T-cell (primary cell): ENCODE results near the gene MRPS15. TPM values are rescaled to one million over a fixed set of nuclear protein-coding genes. Genes with fewer than 3 reads are reported as not detected.
"Not testable (repeated sequence)": the region's sequence is repeated elsewhere in the genome, so short reads cannot be mapped to it uniquely, and the experiment has no call there.

ENCODE experiments used
- ATAC-seq, 4 experiments: fragments of 200-7000 bp in 3 of 4; fragments of 150-1000 bp in 1 of 4; cut with Tn5 transposase; replicated peaks in 1 of 4; 1 replicate in 3 of 4; 2 replicates in 1 of 4; pipeline ENCODE4 v1.10.0; 2021; ENCODE audit warnings: moderate library complexity in 3 of 4, mild to moderate bottlenecking in 2 of 4, moderate number of reproducible peaks in 1 of 4
- CTCF ChIA-PET, 2 donors: fragments of 300-600 bp; sonication (Branson Sonifier 250); formaldehyde crosslinking; loops; one replicate each; lab custom pipeline; 2022; ENCODE audit warnings: antibody characterized with exemption in 2 of 2; lab: Charles Lee
- POLR2A ChIA-PET, 2 donors: fragments of 300-600 bp; sonication (Branson Sonifier 250); formaldehyde crosslinking; loops; one replicate each; lab custom pipeline; 2022; ENCODE audit warnings: antibody characterized with exemption in 2 of 2; lab: Charles Lee
- DNase-seq, 35 experiments: peaks; one replicate each; pipeline versions ENCODE4 v3.0.0 to v3.0.0-alpha.2; 2013 to 2023
- H3K27ac ChIP-seq: one replicate; pipeline ENCODE4 v1.5.1; 2013; ENCODE audit warnings: low read length
- H3K27me3 ChIP-seq, 2 experiments: replicated peaks in 1 of 2; 1 replicate in 1 of 2; 2 replicates in 1 of 2; pipeline versions ENCODE4 v1.6.1 to v1.7.0; 2013; ENCODE audit warnings: low read length in 1 of 2, mixed read lengths in 1 of 2; ENCODE audit not compliant: control insufficient read depth in 2 of 2, insufficient read depth in 2 of 2; ENCODE audit errors: extremely low read depth in 1 of 2
- H3K36me3 ChIP-seq, 2 donors: 1 replicate in 1 of 2; 2 replicates in 1 of 2; pipeline versions ENCODE4 v1.6.1 to v1.7.0; 2013; ENCODE audit warnings: low read length in 1 of 2; ENCODE audit not compliant: control insufficient read depth in 2 of 2, insufficient read depth in 1 of 2; ENCODE audit errors: extremely low read depth in 1 of 2
- H3K4me1 ChIP-seq, 2 experiments: 1 replicate in 1 of 2; 2 replicates in 1 of 2; pipeline versions ENCODE4 v1.6.1 to v1.7.0; 2013; ENCODE audit warnings: low read length in 2 of 2, mixed read lengths in 1 of 2; ENCODE audit not compliant: insufficient read depth in 2 of 2, control insufficient read depth in 1 of 2; ENCODE audit errors: extremely low read depth in 1 of 2
- H3K4me3 ChIP-seq, 2 donors: 1 replicate in 1 of 2; 2 replicates in 1 of 2; pipeline versions ENCODE4 v1.5.1 to v1.7.0; 2013; ENCODE audit warnings: mild to moderate bottlenecking in 2 of 2, low read length in 1 of 2, moderate library complexity in 1 of 2; ENCODE audit not compliant: control insufficient read depth in 1 of 2; ENCODE audit errors: extremely low read depth in 1 of 2
- H3K9me3 ChIP-seq: 2 replicates; pipeline ENCODE4 v1.7.0; 2013
- H3K27ac Mint-ChIP-seq, 2 donors: one replicate each; pipeline ENCODE4 v1.8.0; 2020 to 2021; ENCODE audit warnings: mild to moderate bottlenecking in 2 of 2, mixed read lengths in 2 of 2
- H3K27me3 Mint-ChIP-seq, 2 donors: one replicate each; pipeline ENCODE4 v1.8.0; 2021 to 2022; ENCODE audit warnings: mixed read lengths in 2 of 2
- H3K36me3 Mint-ChIP-seq: one replicate; pipeline ENCODE4 v1.8.0; 2021; ENCODE audit warnings: mixed read lengths
- H3K4me1 Mint-ChIP-seq, 3 donors: one replicate each; pipeline ENCODE4 v1.8.0; 2020 to 2022; ENCODE audit warnings: mixed read lengths in 3 of 3, mild to moderate bottlenecking in 1 of 3
- H3K4me3 Mint-ChIP-seq, 3 donors: one replicate each; pipeline ENCODE4 v1.8.0; 2020 to 2022; ENCODE audit warnings: mild to moderate bottlenecking in 3 of 3, mixed read lengths in 3 of 3, moderate library complexity in 3 of 3
- H3K9me3 Mint-ChIP-seq, 3 donors: one replicate each; pipeline ENCODE4 v1.8.0; 2020 to 2022; ENCODE audit warnings: mixed read lengths in 3 of 3
- WGBS: methylation state at CpG from one replicate; pipeline ENCODE4 v1.1.5; 2013; ENCODE audit warnings: missing lambda C conversion rate; ENCODE audit not compliant: insufficient coverage; 5-methylcytosine and 5-hydroxymethylcytosine counted together
- total RNA-seq, 35 experiments: library from RNA in 6 of 35; stranded (reverse) in 6 of 35; fragments of 120-200 nt in 1 of 35; gene quantifications; one replicate each; pipeline versions ENCODE4 v1.2.1 to v1.2.4 and lab custom pipeline; 2013 to 2026

MRPS15 gene
- total RNA-seq, 5 donors from 2014 or later (not counting 1 experiment from before 2014, with no cell fraction given): 25.7 to 37.3 (median 34.9) TPM

GRCh38 chr1:36479505-36480051 is 15.4 kb upstream of the MRPS15 start:
- no peaks in the 10 kb centered on the region for H3K36me3 ChIP-seq
- POLR2A ChIA-PET: no interaction called here
- H3K36me3 Mint-ChIP-seq: no peaks in the 10 kb centered on the region

DNA sequence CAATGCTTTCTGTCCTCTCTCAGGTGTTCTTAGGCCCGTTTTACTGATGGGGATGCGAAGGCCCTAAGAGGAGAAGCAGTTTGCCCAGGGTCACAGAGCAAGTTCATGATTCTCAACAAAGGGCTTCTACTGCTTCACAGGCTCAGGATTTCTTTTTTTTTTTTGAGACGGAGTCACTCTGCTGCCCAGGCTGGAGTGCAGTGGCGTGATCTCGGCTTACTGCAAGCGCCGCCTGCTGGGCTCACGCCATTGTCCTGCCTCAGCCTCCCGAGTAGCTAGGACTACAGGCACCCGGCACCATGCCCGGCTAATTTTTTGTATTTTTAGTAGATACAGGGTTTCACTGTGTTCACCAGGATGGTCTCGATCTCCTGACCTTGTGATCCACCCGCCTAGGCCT is 13.4 kb upstream of the MRPS15 start:
- H3K4me1 ChIP-seq, DNase-seq, POLR2A ChIA-PET, H3K4me3 Mint-ChIP-seq, H3K36me3 Mint-ChIP-seq, CTCF ChIA-PET, H3K36me3 ChIP-seq, H3K9me3 Mint-ChIP-seq, H3K27ac ChIP-seq, H3K4me3 ChIP-seq, H3K9me3 ChIP-seq, ATAC-seq, H3K27me3 Mint-ChIP-seq, H3K27me3 ChIP-seq: not testable (repeated sequence)
- peaks cover 8 to 12% (median 10%) of the 10 kb centered on the region in 3 donors for H3K4me1 Mint-ChIP-seq
- WGBS: 85% methylated on average over 13 of the region's 13 CpGs
- H3K27ac Mint-ChIP-seq: peak overlapping the region in 1 of 2 donors; percentile 16

More at GRCh38 chr1:36479505-36480051, 15.4 kb upstream of the MRPS15 start:
- H3K27ac Mint-ChIP-seq: no peak overlapping the region
- Histone ChIP-seq H3K9me3 (no peaks in the 10 kb centered on the region), H3K27ac (no peak overlapping the region), H3K27me3 (peaks cover 0 to 12% of the 10 kb centered on the region in 2 experiments), H3K4me1 (peaks cover 4 to 11% of the 10 kb centered on the region in 2 experiments), H3K4me3 (no peak overlapping the region)
- no peaks in the 10 kb centered on the region for H3K9me3 Mint-ChIP-seq
- ATAC-seq (no peak), DNase-seq (no peak)
- CTCF ChIA-PET: no interaction called here
- peaks cover 0 to 3% of the 10 kb centered on the region in 2 donors for H3K27me3 Mint-ChIP-seq
- 95% methylated on average over 2 of the region's 2 CpGs for WGBS
- H3K4me3 Mint-ChIP-seq: no peak overlapping the region
- H3K4me1 Mint-ChIP-seq: peaks cover 8 to 12% (median 10%) of the 10 kb centered on the region in 3 donors

DNA sequence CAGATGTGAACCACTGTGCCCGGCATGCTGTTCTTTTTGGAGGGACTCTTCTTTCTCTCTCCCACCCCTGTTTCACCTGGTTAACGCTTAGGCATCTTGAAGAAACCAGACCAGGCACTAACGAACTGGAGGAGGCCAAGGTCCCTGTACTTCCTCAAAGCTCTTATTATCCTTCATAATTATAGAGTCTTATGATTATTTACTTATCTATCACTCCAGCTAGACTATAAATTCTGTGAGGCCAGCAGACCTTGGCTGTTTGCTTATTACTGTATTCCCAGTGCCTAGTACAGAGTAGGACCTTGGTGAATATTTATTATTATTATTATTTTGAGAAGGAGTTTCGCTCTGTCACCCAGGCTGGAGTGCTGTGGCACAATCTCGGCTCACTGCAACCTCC is 12.8 kb upstream of the MRPS15 start:
- WGBS: 100% methylated on average over 3 of the region's 5 CpGs
- Histone ChIP-seq H3K4me1 (no peaks in the 10 kb centered on the region), H3K4me3 (no peak overlapping the region), H3K9me3 (no peaks in the 10 kb centered on the region), H3K27ac (no peak overlapping the region), H3K36me3 (no peaks in the 10 kb centered on the region), H3K27me3 (peaks cover 0 to 4% of the 10 kb centered on the region in 2 experiments)
- CTCF ChIA-PET: no interaction called here
- Mint-ChIP-seq H3K4me3 (no peak overlapping the region), H3K4me1 (peaks cover 3 to 6% (median 4%) of the 10 kb centered on the region in 3 donors), H3K27me3 (peaks cover 0 to 3% of the 10 kb centered on the region in 2 donors), H3K36me3 (no peaks in the 10 kb centered on the region), H3K27ac (no peak overlapping the region), H3K9me3 (no peaks in the 10 kb centered on the region)
- DNase-seq (no peak), ATAC-seq (no peak)
- POLR2A ChIA-PET: no interaction called here

GRCh38 chr1:36475910-36476604 is 11.9 kb upstream of the MRPS15 start:
- Histone ChIP-seq H3K4me1 (no peaks in the 10 kb centered on the region), H3K27me3 (peaks cover 0 to 4% of the 10 kb centered on the region in 2 experiments), H3K36me3 (no peaks in the 10 kb centered on the region), H3K9me3 (no peaks in the 10 kb centered on the region), H3K27ac (no peak overlapping the region), H3K4me3 (no peak overlapping the region)
- Mint-ChIP-seq H3K27ac (no peak overlapping the region), H3K4me1 (no peaks in the 10 kb centered on the region), H3K9me3 (no peaks in the 10 kb centered on the region), H3K36me3 (no peaks in the 10 kb centered on the region), H3K27me3 (no peaks in the 10 kb centered on the region), H3K4me3 (no peak overlapping the region)
- WGBS: no CpG with 5 or more reads among the region's 7 CpGs
- no peak for ATAC-seq
- ChIA-PET CTCF (no interaction called here), POLR2A (no interaction called here)
- DNase-seq: no peak

- Histone ChIP-seq H3K9me3 (no peaks in the 10 kb centered on the region), H3K4me3 (no peak overlapping the region), H3K4me1 (no peaks in the 10 kb centered on the region), H3K36me3 (no peaks in the 10 kb centered on the region), H3K27ac (no peak overlapping the region), H3K27me3 (peaks cover 0 to 4% of the 10 kb centered on the region in 2 experiments)
- ChIA-PET CTCF (no interaction called here), POLR2A (no interaction called here)
- no peaks in the 10 kb centered on the region for H3K4me1 Mint-ChIP-seq
- DNase-seq (no peak), ATAC-seq (no peak)
- no peaks in the 10 kb centered on the region for H3K27me3 Mint-ChIP-seq
- no peak overlapping the region for H3K4me3 Mint-ChIP-seq
- H3K9me3 Mint-ChIP-seq: no peaks in the 10 kb centered on the region
- 94% methylated on average over 5 of the region's 9 CpGs for whole genome bisulfite sequencing
- no peaks in the 10 kb centered on the region for H3K36me3 Mint-ChIP-seq
- no peak overlapping the region for H3K27ac Mint-ChIP-seq
Measured at GRCh38 chr1:36475341-36475740, 11.2 kb upstream of the MRPS15 start.

DNA sequence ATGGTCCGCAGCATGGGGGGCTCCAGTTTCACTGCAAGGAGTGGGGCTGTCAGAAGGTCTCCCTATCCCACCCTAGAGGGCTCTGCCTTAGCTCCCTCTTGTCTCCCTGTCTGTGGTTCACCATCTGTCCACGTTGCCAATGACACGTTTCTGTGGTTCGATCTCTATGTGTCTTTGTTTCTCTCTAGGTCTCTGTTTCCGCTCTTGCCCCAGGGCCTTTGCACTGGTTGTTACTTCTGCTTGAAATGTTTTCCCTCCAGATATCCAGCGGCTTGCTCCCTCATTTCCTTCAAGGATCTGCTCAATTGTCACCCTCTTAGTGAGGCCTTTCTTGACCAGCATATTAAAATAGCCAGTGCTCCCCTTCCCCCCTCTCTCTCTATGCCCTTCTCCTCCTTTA is 8.5 kb upstream of the MRPS15 start:
- Mint-ChIP-seq H3K27me3 (no peaks in the 10 kb centered on the region), H3K9me3 (no peaks in the 10 kb centered on the region), H3K27ac (no peak overlapping the region), H3K36me3 (no peaks in the 10 kb centered on the region), H3K4me1 (no peaks in the 10 kb centered on the region), H3K4me3 (no peak overlapping the region)
- Histone ChIP-seq H3K36me3 (no peaks in the 10 kb centered on the region), H3K4me1 (no peaks in the 10 kb centered on the region), H3K27me3 (no peaks in the 10 kb centered on the region), H3K4me3 (no peak overlapping the region), H3K9me3 (no peaks in the 10 kb centered on the region), H3K27ac (no peak overlapping the region)
- WGBS: 93% methylated on average over 6 of the region's 6 CpGs
- DNase-seq: no peak
- ATAC-seq: no peak
- CTCF ChIA-PET: no interaction called here
- POLR2A ChIA-PET: no interaction called here
